Sigmoid colon (tissue), 4 donors: ENCODE data around the gene CHORDC1.

Experiments
- EP300 ChIP-seq, 4 donors: sonication (generic); formaldehyde crosslinking; IDR thresholded peaks; one replicate each; pipeline ENCODE4 v1.6.1; 2017; ENCODE audit warnings: antibody characterized with exemption in 4 of 4
- POLR2AphosphoS5 ChIP-seq, 4 donors: sonication (generic); formaldehyde crosslinking; IDR thresholded peaks; one replicate each; pipeline ENCODE4 v1.6.1; 2017; ENCODE audit warnings: antibody characterized with exemption in 4 of 4
- TF ChIP-seq, protein P1 (sequence below), 4 experiments: fragments of 450-650 bp in 3 of 4; fragments of 200-600 bp in 1 of 4; IDR thresholded peaks; one replicate each; pipeline ENCODE4 v1.5.1; 2016 to 2019; ENCODE audit warnings: antibody characterized with exemption in 4 of 4, mild to moderate bottlenecking in 3 of 4, moderate library complexity in 2 of 4

DNA sequence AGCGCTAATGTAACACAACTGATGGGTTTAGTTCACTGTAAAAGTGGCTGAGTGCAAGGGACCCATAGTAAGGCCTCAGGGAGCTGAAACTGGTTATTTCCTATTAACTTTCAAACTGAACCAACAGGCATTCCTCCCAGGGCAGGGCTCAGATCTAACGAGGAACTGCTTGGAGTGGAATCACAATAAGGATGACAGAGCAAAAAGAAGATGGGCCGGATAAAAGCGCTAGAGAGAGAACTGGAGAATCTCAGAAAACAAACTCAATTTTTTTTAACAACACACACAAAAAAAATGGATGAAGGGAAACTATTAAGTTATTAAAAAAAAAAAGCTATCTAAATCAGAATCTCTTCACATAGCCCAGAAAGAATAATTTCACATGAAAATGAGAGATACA, 14.2 kb upstream of the CHORDC1 start:
- TF ChIP-seq, protein P1, sequence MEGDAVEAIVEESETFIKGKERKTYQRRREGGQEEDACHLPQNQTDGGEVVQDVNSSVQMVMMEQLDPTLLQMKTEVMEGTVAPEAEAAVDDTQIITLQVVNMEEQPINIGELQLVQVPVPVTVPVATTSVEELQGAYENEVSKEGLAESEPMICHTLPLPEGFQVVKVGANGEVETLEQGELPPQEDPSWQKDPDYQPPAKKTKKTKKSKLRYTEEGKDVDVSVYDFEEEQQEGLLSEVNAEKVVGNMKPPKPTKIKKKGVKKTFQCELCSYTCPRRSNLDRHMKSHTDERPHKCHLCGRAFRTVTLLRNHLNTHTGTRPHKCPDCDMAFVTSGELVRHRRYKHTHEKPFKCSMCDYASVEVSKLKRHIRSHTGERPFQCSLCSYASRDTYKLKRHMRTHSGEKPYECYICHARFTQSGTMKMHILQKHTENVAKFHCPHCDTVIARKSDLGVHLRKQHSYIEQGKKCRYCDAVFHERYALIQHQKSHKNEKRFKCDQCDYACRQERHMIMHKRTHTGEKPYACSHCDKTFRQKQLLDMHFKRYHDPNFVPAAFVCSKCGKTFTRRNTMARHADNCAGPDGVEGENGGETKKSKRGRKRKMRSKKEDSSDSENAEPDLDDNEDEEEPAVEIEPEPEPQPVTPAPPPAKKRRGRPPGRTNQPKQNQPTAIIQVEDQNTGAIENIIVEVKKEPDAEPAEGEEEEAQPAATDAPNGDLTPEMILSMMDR (IDR thresholded peaks at IDR 0.05): no peak
- TF ChIP-seq EP300 (IDR thresholded peaks at IDR 0.05) (no peak), POLR2AphosphoS5 (IDR thresholded peaks at IDR 0.05) (no peak)
